ENCODE data around the gene FBXO9. TPM values are rescaled to one million over a fixed set of nuclear protein-coding genes. Genes with fewer than 3 reads are reported as not detected.

Gene FBXO9
- polyA plus RNA-seq, 1 experiment, result 83.5 TPM

DNA sequence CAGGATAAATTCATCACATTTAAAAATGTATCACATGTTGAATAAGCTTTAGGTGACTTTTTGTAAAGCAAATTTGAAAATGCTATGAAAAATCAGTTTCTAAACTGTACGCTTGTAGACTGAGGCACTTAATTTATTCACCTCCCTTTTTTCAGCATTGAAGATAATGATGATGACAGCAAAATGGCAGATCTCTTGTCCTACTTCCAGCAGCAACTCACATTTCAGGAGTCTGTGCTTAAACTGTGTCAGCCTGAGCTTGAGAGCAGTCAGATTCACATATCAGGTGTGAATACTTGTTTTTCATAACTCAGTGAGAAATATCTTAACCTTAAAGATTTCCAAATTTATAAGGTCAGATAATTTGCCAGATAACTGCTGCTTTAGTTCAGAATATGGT is 15.6 kb downstream of the FBXO9 start:
- no peaks in the 10 kb centered on the region for H3K27me3 ChIP-seq (ENCODE audit: control insufficient read depth, insufficient read depth, low read length)
- no peak overlapping the region for H3K4me3 ChIP-seq (ENCODE audit: low read depth, low read length)
- POLR2A ChIA-PET, result interaction anchor here (0.6 kb wide), 2 partner anchors 185 to 553 kb away, joined by 4 read pairs; no protein-coding TSS in a partner anchor
- TF ChIP-seq, protein P1, sequence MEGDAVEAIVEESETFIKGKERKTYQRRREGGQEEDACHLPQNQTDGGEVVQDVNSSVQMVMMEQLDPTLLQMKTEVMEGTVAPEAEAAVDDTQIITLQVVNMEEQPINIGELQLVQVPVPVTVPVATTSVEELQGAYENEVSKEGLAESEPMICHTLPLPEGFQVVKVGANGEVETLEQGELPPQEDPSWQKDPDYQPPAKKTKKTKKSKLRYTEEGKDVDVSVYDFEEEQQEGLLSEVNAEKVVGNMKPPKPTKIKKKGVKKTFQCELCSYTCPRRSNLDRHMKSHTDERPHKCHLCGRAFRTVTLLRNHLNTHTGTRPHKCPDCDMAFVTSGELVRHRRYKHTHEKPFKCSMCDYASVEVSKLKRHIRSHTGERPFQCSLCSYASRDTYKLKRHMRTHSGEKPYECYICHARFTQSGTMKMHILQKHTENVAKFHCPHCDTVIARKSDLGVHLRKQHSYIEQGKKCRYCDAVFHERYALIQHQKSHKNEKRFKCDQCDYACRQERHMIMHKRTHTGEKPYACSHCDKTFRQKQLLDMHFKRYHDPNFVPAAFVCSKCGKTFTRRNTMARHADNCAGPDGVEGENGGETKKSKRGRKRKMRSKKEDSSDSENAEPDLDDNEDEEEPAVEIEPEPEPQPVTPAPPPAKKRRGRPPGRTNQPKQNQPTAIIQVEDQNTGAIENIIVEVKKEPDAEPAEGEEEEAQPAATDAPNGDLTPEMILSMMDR (IDR thresholded peaks at IDR 0.05; ENCODE audit: insufficient read depth, low read depth, low read length), result no peak
- H3K36me3 ChIP-seq (ENCODE audit: control insufficient read depth, insufficient read depth, low read length), result peaks cover 4% of the 10 kb centered on the region
- CTCF ChIA-PET, result interaction anchor here (1.4 kb wide), 1 partner anchor 9 kb away, joined by 3 read pairs; no protein-coding TSS in a partner anchor
- DNase-seq (ENCODE audit: low read depth), result no peak

DNA sequence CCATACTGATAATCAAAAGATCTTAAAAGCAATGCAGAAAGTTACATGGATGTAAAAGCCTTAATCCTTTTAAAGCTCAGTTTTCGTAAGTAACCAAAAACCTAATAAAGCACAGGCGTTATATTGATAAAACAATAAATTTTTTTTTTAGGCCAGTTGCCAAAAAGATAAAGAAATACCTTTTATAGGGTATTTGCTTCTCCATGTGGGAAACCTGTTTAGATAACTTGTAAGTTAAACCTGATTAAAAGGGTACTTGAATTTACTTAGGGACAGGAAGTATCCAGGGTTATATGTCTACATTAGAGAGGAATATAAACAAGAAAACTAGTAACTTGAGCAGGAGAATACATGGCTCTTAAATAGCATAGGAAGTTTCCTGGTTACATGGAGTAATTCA is 21.1 kb downstream of the FBXO9 start:
- H3K27me3 ChIP-seq (ENCODE audit: control insufficient read depth, insufficient read depth, low read length), result no peaks in the 10 kb centered on the region
- DNase-seq (ENCODE audit: low read depth), result no peak
- no peak overlapping the region for H3K4me3 ChIP-seq (ENCODE audit: low read depth, low read length)
- CTCF ChIA-PET, result interaction anchor here (0.7 to 0.8 kb wide), 2 partner anchors 10 to 86 kb away, joined by 3 read pairs; no protein-coding TSS in a partner anchor
- TF ChIP-seq, protein P1 (IDR thresholded peaks at IDR 0.05; ENCODE audit: insufficient read depth, low read depth, low read length), result no peak
- POLR2A ChIA-PET, result no interaction called here
- peaks cover 11% of the 10 kb centered on the region for H3K36me3 ChIP-seq (ENCODE audit: control insufficient read depth, insufficient read depth, low read length)

DNA sequence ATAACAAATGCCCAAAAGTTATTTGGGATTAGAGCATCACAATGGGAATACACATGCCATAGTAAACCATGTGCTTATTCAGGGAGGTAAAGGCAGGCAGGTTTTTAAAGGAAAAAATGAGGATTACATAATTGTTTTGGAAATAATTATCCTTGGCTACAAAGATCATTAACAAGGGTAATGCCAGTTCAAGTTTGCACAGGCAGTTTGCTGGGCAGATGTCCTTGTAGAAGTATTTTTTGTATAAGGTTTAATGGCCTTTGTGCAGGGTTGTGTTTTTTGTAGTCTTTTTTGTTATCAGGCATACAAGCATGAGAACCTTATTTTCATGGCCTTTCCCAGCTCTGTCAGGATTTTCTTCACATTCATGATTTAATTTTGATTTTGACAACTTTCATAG is 24.7 kb downstream of the FBXO9 start:
- peaks cover 12% of the 10 kb centered on the region for H3K36me3 ChIP-seq (ENCODE audit: control insufficient read depth, insufficient read depth, low read length)

DNA sequence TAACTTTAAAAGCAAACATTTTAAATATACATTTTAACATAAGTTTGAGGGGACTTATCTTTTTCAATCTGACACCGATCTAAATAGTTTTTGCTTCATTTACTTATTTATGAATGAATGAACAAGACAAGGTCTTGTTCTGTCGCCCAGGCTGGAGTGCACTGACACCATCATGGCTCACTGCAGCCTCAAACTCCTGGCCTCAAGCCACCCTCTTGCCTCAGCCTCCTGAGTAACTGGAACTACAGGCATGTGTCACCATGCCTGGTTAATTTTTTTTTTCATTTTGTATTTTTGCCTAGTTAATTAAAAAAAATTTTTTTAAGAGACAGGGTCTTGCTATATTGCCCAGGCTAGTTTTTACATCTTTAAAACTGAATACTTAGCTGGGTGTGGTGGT is 25.4 kb downstream of the FBXO9 start:
- TF ChIP-seq, protein P1 (IDR thresholded peaks at IDR 0.05; ENCODE audit: insufficient read depth, low read depth, low read length), result no peak
- Histone ChIP-seq H3K27me3 (ENCODE audit: control insufficient read depth, insufficient read depth, low read length) (no peaks in the 10 kb centered on the region), H3K4me3 (ENCODE audit: low read depth, low read length) (no peak overlapping the region), H3K36me3 (ENCODE audit: control insufficient read depth, insufficient read depth, low read length) (peaks cover 14% of the 10 kb centered on the region)
- ChIA-PET CTCF (interaction anchor here (1.3 kb wide), 1 partner anchor 10 kb away, joined by 4 read pairs; no protein-coding TSS in a partner anchor), POLR2A (no interaction called here)
- DNase-seq (ENCODE audit: low read depth), result no peak

More for the DNA sequence above, 24.7 kb downstream of the FBXO9 start:
- DNase-seq (ENCODE audit: low read depth), result no peak
- TF ChIP-seq, protein P1 (IDR thresholded peaks at IDR 0.05; ENCODE audit: insufficient read depth, low read depth, low read length), result no peak
- POLR2A ChIA-PET, result no interaction called here
- CTCF ChIA-PET, result no interaction called here
- no peaks in the 10 kb centered on the region for H3K27me3 ChIP-seq (ENCODE audit: control insufficient read depth, insufficient read depth, low read length)
- H3K4me3 ChIP-seq (ENCODE audit: low read depth, low read length), result no peak overlapping the region

DNA sequence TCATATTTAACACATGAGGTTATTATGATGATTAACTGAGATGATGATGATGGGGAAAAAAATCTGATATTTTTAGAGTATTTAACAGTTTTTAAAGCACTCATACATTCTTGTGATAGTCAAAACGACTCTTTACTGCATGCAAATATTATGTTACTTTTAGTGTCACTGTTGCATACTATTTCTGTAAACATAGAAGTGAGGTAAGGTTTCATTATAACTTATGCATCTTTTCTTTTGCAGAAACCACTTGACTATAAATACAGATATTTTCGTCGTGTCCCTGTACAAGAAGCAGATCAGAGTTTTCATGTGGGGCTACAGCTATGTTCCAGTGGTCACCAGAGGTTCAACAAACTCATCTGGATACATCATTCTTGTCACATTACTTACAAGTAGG is 30.1 kb downstream of the FBXO9 start:
- Histone ChIP-seq H3K4me3 (ENCODE audit: low read depth, low read length) (no peak overlapping the region), H3K36me3 (ENCODE audit: control insufficient read depth, insufficient read depth, low read length) (peaks cover 9% of the 10 kb centered on the region; the same call in 1 of the 2 replicates), H3K27me3 (ENCODE audit: control insufficient read depth, insufficient read depth, low read length) (no peaks in the 10 kb centered on the region)
- no peak for DNase-seq (ENCODE audit: low read depth)
- CTCF ChIA-PET, result no interaction called here
- POLR2A ChIA-PET, result no interaction called here
- TF ChIP-seq, protein P1 (IDR thresholded peaks at IDR 0.05; ENCODE audit: insufficient read depth, low read depth, low read length), result no peak
